HT-29 (cell line): ENCODE measurements around the gene HOXC5. TPM values are rescaled to one million over a fixed set of nuclear protein-coding genes. Genes with fewer than 3 reads are reported as not detected.
A peak's percentile ranks its signal among the peaks of the same experiment; 100 is the strongest.

ENCODE experiments used
- DNase-seq: peaks from one replicate; pipeline ENCODE4 v3.0.0-alpha.2; 2015; ENCODE audit warnings: low spot score
- total RNA-seq: library from RNA; depleted of rRNA; stranded (reverse); fragments of >200 nt; shearing (Covaris generic); gene quantifications from 2 replicates; pipeline ENCODE4 v1.2.3, GENCODE V29; 2014

The HOXC5 gene
- total RNA-seq, 1 experiment from 2014 or later, result 0.41 TPM

- DNase-seq, result peak; percentile 83
Measured at GRCh38 chr12:53995378-53996239, 37.2 kb upstream of the HOXC5 start.

- no peak for DNase-seq
Measured at GRCh38 chr12:53996240-53997203, 36.3 kb upstream of the HOXC5 start.

GRCh38 chr12:53997204-53998109 lies 35.4 kb upstream of the HOXC5 start:
- no peak for DNase-seq

GRCh38 chr12:53998110-53998899 lies 34.5 kb upstream of the HOXC5 start:
- DNase-seq, result no peak

- DNase-seq, result no peak
Measured at GRCh38 chr12:53998900-53999236, 34.0 kb upstream of the HOXC5 start.

- no peak for DNase-seq
Measured at GRCh38 chr12:53999559-54000115, 33.2 kb upstream of the HOXC5 start.

GRCh38 chr12:54000116-54001114 lies 32.4 kb upstream of the HOXC5 start, which contains the start of gene HOXC9:
TSS of gene HOXC9 (plus strand) at chr12:54000161. CDS start at chr12:54000189, 28 bp downstream.
- no peak for DNase-seq

GRCh38 chr12:54001283-54002187 lies 31.3 kb upstream of the HOXC5 start:
- DNase-seq, result no peak

GRCh38 chr12:54002278-54002914 lies 30.5 kb upstream of the HOXC5 start:
- DNase-seq, result no peak

- DNase-seq, result no peak
Measured at GRCh38 chr12:54002915-54003389, 29.9 kb upstream of the HOXC5 start.

- DNase-seq, result no peak
Measured at GRCh38 chr12:54003625-54004024, 29.2 kb upstream of the HOXC5 start.

- DNase-seq, result peak; percentile 59
Measured at GRCh38 chr12:54004063-54004840, 28.6 kb upstream of the HOXC5 start.

- no peak for DNase-seq
Measured at GRCh38 chr12:54004841-54005530, 27.9 kb upstream of the HOXC5 start.

- DNase-seq, result no peak
Measured at GRCh38 chr12:54005531-54005852, 27.4 kb upstream of the HOXC5 start.

- DNase-seq, result peak; percentile 95
Measured at GRCh38 chr12:54005853-54006558, 26.8 kb upstream of the HOXC5 start.
